ENCODE results near the gene PSMB7.
A peak's percentile ranks its signal among the peaks of the same experiment; 100 is the strongest.

PSMB7 gene

GRCh38 chr9:124415102-124415851 is at the start of gene PSMB7:
Gene PSMB7 (minus strand): TSS chr9:124415442. CDS start chr9:124415425, 17 bp downstream.
- Histone ChIP-seq H3K27ac (peak within 1 kb of the TSS; percentile 63 to 70), H3K27me3 (no peaks in the 10 kb centered on the region), H3K9me3 (no peaks in the 10 kb centered on the region), H3K4me3 (peak within 1 kb of the TSS; percentile 92 to 95), H3K4me1 (peaks cover 0 to 16% (median 12%) of the 10 kb centered on the region in 4 donors), H3K36me3 (peaks cover 39% of the 10 kb centered on the region in 3 donors)
- intact Hi-C loops (cut with DNase I; ENCODE audit: low total_unique reads), result loop anchor here (5.0 kb wide), 1 partner anchor 357 kb away; the partner anchor contains the start of gene NR6A1
- peak; percentile 76 to 81 for TF ChIP-seq CTCF (IDR thresholded peaks at IDR 0.05)
- peak; percentile 96 to 97 for DNase-seq

GRCh38 chr9:124462739-124463138 is 47.5 kb upstream of the PSMB7 start:
- no peak overlapping the region for H3K27ac ChIP-seq

GRCh38 chr9:124458441-124458840 is 43.2 kb upstream of the PSMB7 start:
- H3K9me3 ChIP-seq, result peaks cover 0 to 6% (median 0%) of the 10 kb centered on the region in 3 donors
- DNase-seq, result peak in 1 of 2 donors; percentile 44
- no peaks in the 10 kb centered on the region for H3K36me3 ChIP-seq
- H3K27ac ChIP-seq, result no peak overlapping the region
- H3K4me1 ChIP-seq, result peaks cover 0 to 4% (median under 1%) of the 10 kb centered on the region in 4 donors
- no peak overlapping the region for H3K4me3 ChIP-seq
- TF ChIP-seq CTCF (IDR thresholded peaks at IDR 0.05), result no peak
- intact Hi-C loops (cut with DNase I; ENCODE audit: low total_unique reads), result no loop called here
- H3K27me3 ChIP-seq, result peaks cover 0 to 29% of the 10 kb centered on the region in 2 donors

More at GRCh38 chr9:124462739-124463138, 47.5 kb upstream of the PSMB7 start:
- DNase-seq, result no peak
- H3K27me3 ChIP-seq, result peaks cover 0 to 18% of the 10 kb centered on the region in 2 donors
- no peaks in the 10 kb centered on the region for H3K4me1 ChIP-seq
- intact Hi-C loops (cut with DNase I; ENCODE audit: low total_unique reads), result no loop called here
- TF ChIP-seq CTCF (IDR thresholded peaks at IDR 0.05), result no peak
- H3K4me3 ChIP-seq, result no peak overlapping the region
- H3K36me3 ChIP-seq, result no peaks in the 10 kb centered on the region
- H3K9me3 ChIP-seq, result peaks cover 0 to 6% (median 0%) of the 10 kb centered on the region in 3 donors

GRCh38 chr9:124457887-124458431 is 42.7 kb upstream of the PSMB7 start:
- TF ChIP-seq CTCF (IDR thresholded peaks at IDR 0.05), result no peak
- intact Hi-C loops (cut with DNase I; ENCODE audit: low total_unique reads), result no loop called here

GRCh38 chr9:124457079-124457886 is 42.0 kb upstream of the PSMB7 start:
- peak in 1 of 2 donors; percentile 38 for DNase-seq
- no peak for TF ChIP-seq CTCF (IDR thresholded peaks at IDR 0.05)
- H3K27me3 ChIP-seq, result peaks cover 0 to 41% of the 10 kb centered on the region in 2 donors

More at GRCh38 chr9:124457887-124458431, 42.7 kb upstream of the PSMB7 start:
- peak in 1 of 2 donors; percentile 37 for DNase-seq
- H3K27ac ChIP-seq, result no peak overlapping the region
- H3K4me3 ChIP-seq, result no peak overlapping the region
- peaks cover 0 to 9% (median 4%) of the 10 kb centered on the region in 4 donors for H3K4me1 ChIP-seq
- no peaks in the 10 kb centered on the region for H3K36me3 ChIP-seq
- peaks cover 0 to 6% (median 0%) of the 10 kb centered on the region in 3 donors for H3K9me3 ChIP-seq
- peaks cover 0 to 34% of the 10 kb centered on the region in 2 donors for H3K27me3 ChIP-seq

More at GRCh38 chr9:124457079-124457886, 42.0 kb upstream of the PSMB7 start:
- intact Hi-C loops (cut with DNase I; ENCODE audit: low total_unique reads), result no loop called here
- Histone ChIP-seq H3K36me3 (no peaks in the 10 kb centered on the region), H3K4me3 (no peak overlapping the region), H3K9me3 (peaks cover 0 to 6% (median 0%) of the 10 kb centered on the region in 3 donors), H3K4me1 (peaks cover 0 to 9% (median 4%) of the 10 kb centered on the region in 4 donors), H3K27ac (no peak overlapping the region)
